Measurements from ENCODE around the gene HYAL4. TPM values are rescaled to one million over a fixed set of nuclear protein-coding genes. Genes with fewer than 3 reads are reported as not detected.

The HYAL4 gene
- total RNA-seq, 2 experiments from 2014 or later = not detected

DNA sequence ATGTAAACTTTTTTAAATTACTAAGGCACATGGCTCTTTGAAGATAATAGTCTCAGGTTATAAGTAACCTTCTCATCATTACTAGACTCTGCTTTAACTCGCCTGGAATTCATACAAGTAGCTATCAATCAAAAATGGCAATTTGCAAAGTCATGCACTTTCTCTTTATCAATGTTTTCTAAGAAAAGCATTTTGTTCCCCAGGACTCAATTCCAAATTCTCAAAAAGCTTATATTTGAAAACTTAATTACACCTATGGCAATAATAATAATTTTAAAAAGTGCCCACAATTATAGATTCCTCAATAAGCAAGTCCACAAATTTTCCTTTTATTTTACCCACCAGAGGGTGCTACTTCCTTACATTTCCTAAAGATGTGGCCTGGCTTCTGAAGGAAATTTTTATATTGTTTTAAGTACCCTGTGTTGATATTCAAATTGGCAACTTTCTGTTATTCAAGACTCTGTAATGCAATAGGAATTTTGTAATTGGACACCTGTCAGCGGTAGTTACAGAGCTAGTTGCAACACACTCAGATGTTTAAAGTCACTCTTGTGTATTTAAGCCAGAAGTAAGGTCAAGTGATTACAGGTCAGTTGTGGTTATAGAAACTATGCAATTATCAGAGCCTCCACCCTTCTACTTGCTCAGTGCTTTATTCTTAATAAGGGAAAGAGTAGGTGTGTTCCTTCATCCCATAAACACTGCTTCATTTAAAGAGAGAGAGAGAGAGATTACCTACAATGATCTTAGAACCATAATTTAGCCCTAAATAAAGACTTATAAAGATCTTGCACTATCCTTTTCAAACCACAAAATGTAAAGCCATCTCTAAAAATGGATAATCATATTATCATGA lies 47.1 kb upstream of the HYAL4 start:
- Histone ChIP-seq H3K9me2 (ENCODE audit: insufficient read depth, low read length) (no peaks in the 10 kb centered on the region), H3K4me1 (ENCODE audit: insufficient read depth, low read length, poor library complexity, severe bottlenecking) (no peaks in the 10 kb centered on the region), H3K27ac (ENCODE audit: low read depth, low read length, poor library complexity, severe bottlenecking) (no peak overlapping the region), H3K4me2 (ENCODE audit: low read length) (no peak overlapping the region), H3K79me2 (ENCODE audit: insufficient read depth, low read depth, low read length) (no peaks in the 10 kb centered on the region), H3K4me3 (ENCODE audit: low read depth, low read length, poor library complexity, severe bottlenecking) (no peak overlapping the region), H4K20me1 (ENCODE audit: insufficient read depth, low read length) (no peaks in the 10 kb centered on the region), H3K9me3 (ENCODE audit: low read length) (no peaks in the 10 kb centered on the region), H2AFZ (ENCODE audit: low read length) (no peak overlapping the region), H3K36me3 (ENCODE audit: insufficient read depth, low read length) (no peaks in the 10 kb centered on the region)
- DNase-seq (ENCODE audit: low spot score) = peak; percentile 17
- BruUV-seq (replicated peaks) = no TSS peak
- ChIA-PET CTCF (ENCODE audit: unreplicated experiment) (no interaction called here), POLR2A (no interaction called here)
- intact Hi-C loops (cut with micrococcal nuclease; ENCODE audit: unreplicated experiment) = loop anchor here (5.0 kb wide), 1 partner anchor 69 kb away; no protein-coding TSS in a partner anchor
- TF ChIP-seq, protein P1, sequence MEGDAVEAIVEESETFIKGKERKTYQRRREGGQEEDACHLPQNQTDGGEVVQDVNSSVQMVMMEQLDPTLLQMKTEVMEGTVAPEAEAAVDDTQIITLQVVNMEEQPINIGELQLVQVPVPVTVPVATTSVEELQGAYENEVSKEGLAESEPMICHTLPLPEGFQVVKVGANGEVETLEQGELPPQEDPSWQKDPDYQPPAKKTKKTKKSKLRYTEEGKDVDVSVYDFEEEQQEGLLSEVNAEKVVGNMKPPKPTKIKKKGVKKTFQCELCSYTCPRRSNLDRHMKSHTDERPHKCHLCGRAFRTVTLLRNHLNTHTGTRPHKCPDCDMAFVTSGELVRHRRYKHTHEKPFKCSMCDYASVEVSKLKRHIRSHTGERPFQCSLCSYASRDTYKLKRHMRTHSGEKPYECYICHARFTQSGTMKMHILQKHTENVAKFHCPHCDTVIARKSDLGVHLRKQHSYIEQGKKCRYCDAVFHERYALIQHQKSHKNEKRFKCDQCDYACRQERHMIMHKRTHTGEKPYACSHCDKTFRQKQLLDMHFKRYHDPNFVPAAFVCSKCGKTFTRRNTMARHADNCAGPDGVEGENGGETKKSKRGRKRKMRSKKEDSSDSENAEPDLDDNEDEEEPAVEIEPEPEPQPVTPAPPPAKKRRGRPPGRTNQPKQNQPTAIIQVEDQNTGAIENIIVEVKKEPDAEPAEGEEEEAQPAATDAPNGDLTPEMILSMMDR (conservative IDR thresholded peaks at IDR 0.05; ENCODE audit: low read length) = peak; percentile 74
- no peak for TF ChIP-seq EZH2phosphoT487 (IDR thresholded peaks at IDR 0.05; ENCODE audit: borderline replicate concordance, low read depth, low read length)

DNA sequence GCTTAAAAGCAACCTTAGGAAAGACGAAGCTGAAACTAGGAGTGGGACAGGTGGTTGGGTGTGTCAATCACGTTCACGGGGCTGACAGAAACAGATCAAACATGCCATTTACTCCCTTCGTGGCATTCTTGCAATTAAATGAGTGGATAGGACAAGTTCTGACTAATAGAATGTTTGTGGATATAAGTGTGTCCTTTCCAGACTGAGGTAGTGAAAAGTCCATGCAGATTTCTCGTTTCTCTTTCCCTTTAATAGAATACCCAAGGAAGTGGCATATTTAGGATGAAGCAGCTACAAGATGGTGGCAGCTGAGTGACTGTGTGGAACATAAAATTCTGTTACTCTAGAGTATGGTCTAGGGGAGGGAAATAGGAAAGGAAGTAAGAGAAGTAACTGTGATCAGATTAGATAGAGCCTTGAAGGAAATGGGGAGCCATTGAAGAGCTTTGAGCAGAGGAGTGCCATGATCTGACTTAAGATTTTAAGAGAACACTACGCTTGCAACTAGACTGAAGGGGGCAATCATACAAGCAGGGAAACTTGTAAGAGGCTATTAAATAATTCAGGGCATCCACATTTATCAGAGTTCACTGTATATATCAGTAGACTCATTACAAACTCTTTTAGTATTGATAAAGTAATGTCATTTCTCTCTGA lies 46.3 kb upstream of the HYAL4 start:
- Histone ChIP-seq H2AFZ (ENCODE audit: low read length) (no peak overlapping the region), H3K79me2 (ENCODE audit: insufficient read depth, low read depth, low read length) (no peaks in the 10 kb centered on the region), H3K9me2 (ENCODE audit: insufficient read depth, low read length) (no peaks in the 10 kb centered on the region), H3K9me3 (ENCODE audit: low read length) (no peaks in the 10 kb centered on the region), H3K27ac (ENCODE audit: low read depth, low read length, poor library complexity, severe bottlenecking) (no peak overlapping the region), H4K20me1 (ENCODE audit: insufficient read depth, low read length) (no peaks in the 10 kb centered on the region), H3K4me3 (ENCODE audit: low read depth, low read length, poor library complexity, severe bottlenecking) (no peak overlapping the region), H3K4me1 (ENCODE audit: insufficient read depth, low read length, poor library complexity, severe bottlenecking) (no peaks in the 10 kb centered on the region), H3K36me3 (ENCODE audit: insufficient read depth, low read length) (no peaks in the 10 kb centered on the region), H3K4me2 (ENCODE audit: low read length) (no peak overlapping the region)
- POLR2A ChIA-PET = no interaction called here
- no peak for DNase-seq (ENCODE audit: low spot score)
- BruUV-seq (replicated peaks) = no TSS peak
- TF ChIP-seq EZH2phosphoT487 (IDR thresholded peaks at IDR 0.05; ENCODE audit: borderline replicate concordance, low read depth, low read length) = no peak
- TF ChIP-seq, protein P1 (conservative IDR thresholded peaks at IDR 0.05; ENCODE audit: low read length) = no peak
- intact Hi-C loops (cut with micrococcal nuclease; ENCODE audit: unreplicated experiment) = loop anchor here (5.0 kb wide), 1 partner anchor 69 kb away; no protein-coding TSS in a partner anchor
- CTCF ChIA-PET (ENCODE audit: unreplicated experiment) = no interaction called here

DNA sequence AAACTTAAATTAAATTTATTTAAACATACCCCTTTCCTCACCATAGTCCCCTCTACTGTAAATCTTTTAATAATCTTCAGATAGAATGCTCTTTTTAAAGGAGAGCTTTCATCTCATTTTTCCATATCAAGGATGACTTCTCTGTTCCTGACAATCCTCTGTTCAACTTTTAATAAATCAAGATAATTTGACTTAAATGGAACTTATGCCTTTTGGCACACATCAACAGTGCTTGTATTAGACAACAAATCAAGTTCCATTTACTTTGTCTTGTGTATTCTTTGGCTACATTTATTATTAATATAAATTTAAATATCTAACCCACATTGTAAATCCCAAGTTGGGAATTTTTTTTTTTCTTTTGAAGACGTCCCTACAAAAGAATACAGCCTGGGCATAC lies 42.7 kb upstream of the HYAL4 start:
- ChIA-PET POLR2A (no interaction called here), CTCF (ENCODE audit: unreplicated experiment) (no interaction called here)
- no peaks in the 10 kb centered on the region for H3K9me2 ChIP-seq (ENCODE audit: insufficient read depth, low read length)
- no peak overlapping the region for H2AFZ ChIP-seq (ENCODE audit: low read length)
- no peak for TF ChIP-seq EZH2phosphoT487 (IDR thresholded peaks at IDR 0.05; ENCODE audit: borderline replicate concordance, low read depth, low read length)
- TF ChIP-seq, protein P1 (conservative IDR thresholded peaks at IDR 0.05; ENCODE audit: low read length) = no peak
- no peak overlapping the region for H3K4me2 ChIP-seq (ENCODE audit: low read length)
- H3K27ac ChIP-seq (ENCODE audit: low read depth, low read length, poor library complexity, severe bottlenecking) = no peak overlapping the region
- BruUV-seq (replicated peaks) = no TSS peak
- DNase-seq (ENCODE audit: low spot score) = no peak
- intact Hi-C loops (cut with micrococcal nuclease; ENCODE audit: unreplicated experiment) = no loop called here
- H3K9me3 ChIP-seq (ENCODE audit: low read length) = no peaks in the 10 kb centered on the region
- no peak overlapping the region for H3K4me3 ChIP-seq (ENCODE audit: low read depth, low read length, poor library complexity, severe bottlenecking)
- H3K79me2 ChIP-seq (ENCODE audit: insufficient read depth, low read depth, low read length) = no peaks in the 10 kb centered on the region
- no peaks in the 10 kb centered on the region for H3K36me3 ChIP-seq (ENCODE audit: insufficient read depth, low read length)
- no peaks in the 10 kb centered on the region for H4K20me1 ChIP-seq (ENCODE audit: insufficient read depth, low read length)
- no peaks in the 10 kb centered on the region for H3K4me1 ChIP-seq (ENCODE audit: insufficient read depth, low read length, poor library complexity, severe bottlenecking)
